Measurements from ENCODE around the gene SNX27.
"Not testable (repeated sequence)": the region's sequence is repeated elsewhere in the genome, so short reads cannot be mapped to it uniquely, and the experiment has no call there.

The SNX27 gene

GRCh38 chr1:151638074-151638775, 26.4 kb downstream of the SNX27 start:
- no peak for DNase-seq (ENCODE audit: low read depth in 2 of 3, low spot score in 2 of 3)

DNA sequence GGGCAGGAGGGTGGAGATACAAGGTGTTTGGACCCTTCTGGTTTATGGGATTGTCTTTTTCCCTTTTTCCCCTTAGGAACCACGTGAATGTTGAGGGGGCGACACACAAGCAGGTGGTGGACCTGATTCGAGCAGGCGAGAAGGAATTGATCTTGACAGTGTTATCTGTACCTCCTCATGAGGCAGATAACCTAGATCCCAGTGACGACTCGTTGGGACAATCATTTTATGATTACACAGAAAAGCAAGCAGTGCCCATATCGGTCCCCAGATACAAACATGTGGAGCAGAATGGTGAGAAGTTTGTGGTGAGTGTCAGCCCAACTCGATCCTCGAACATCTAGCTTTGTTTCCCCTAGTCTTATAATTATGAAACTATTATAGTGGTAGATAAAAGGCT, 27.0 kb downstream of the SNX27 start:
- DNase-seq (ENCODE audit: low read depth in 2 of 3, low spot score in 2 of 3), result no peak

DNA sequence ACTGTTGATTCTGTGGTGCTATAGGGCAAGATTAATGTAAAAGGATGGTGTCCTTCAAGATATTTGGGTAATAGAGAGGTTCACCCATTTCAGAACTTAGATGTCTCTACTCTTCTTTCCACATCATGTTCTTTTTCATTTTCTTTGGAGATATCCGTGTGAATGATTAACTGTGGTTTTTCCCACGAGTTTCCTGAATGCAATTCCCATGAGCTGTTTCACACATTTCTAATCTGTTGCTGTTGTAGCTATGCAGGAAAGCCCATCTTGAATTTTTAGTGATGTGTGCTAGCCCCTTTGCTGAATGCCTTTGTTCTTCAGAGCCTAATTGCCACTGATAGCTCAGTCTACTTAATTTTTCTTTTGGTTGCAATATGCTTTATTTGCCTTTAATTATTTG, 27.6 kb downstream of the SNX27 start:
- DNase-seq (ENCODE audit: low read depth in 2 of 3, low spot score in 2 of 3), result no peak

DNA sequence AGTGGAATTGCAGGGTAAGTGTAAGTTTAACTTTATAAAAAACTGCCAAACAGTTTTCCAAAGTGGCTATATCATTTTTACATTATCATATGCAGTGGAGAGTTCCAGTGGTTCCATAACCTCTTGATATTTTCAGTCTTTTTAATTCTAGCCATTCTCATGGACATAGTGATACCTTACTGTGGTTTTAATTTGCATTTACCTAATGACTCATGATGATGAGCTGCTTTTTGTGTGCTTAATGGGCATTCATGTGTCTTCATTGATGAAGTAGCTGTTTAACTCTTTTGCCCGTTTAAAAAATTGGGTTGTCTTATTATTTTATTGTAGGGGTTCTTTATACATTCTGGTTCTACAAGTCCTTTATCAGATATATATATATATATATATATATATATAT, 29.4 kb downstream of the SNX27 start:
- DNase-seq (ENCODE audit: low read depth in 2 of 3, low spot score in 2 of 3), result no peak

DNA sequence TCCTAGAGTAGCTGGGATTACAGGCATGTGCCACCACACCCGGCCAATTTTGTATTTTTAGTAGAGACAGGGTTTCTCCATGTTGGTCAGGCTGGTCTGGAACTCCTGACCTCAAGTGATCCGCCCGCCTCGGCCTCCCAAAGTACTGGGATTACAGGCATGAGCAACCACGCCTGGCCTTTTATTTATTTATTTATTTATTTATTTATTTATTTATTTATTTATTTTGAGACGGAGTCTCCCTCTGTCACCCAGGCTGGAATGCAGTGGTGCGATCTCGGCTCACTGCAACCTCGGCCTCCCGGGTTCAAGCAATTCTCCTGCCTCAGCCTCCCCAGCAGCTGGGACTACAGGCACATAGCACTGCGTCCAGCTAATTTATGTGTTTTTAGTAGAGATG, 31.2 kb downstream of the SNX27 start:
- not testable (repeated sequence) for DNase-seq (ENCODE audit: low read depth in 2 of 3, low spot score in 2 of 3)

DNA sequence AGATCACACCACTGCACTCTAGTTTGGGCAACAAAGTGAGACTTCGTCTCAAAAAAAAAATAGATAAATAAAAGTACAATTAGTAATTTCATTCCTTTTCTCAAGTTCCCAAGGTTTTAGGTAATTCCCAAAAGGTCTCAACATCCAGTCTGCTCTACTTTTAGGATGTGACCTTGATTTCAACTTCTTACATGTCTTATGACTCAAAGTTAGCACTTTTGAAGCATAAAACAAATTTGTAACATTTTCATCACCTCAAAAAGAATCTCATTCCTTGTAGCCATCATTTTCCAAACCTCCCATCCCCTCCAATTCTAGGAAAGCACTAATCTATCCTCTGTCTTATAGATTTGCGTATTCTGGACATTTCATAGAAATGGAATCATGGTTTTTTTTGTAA, 32.2 kb downstream of the SNX27 start:
- DNase-seq (ENCODE audit: low read depth in 2 of 3, low spot score in 2 of 3), result no peak

- DNase-seq (ENCODE audit: low read depth in 2 of 3, low spot score in 2 of 3), result no peak
Observed at GRCh38 chr1:151653397-151653796, 41.5 kb downstream of the SNX27 start.

GRCh38 chr1:151655371-151655770, 43.5 kb downstream of the SNX27 start:
- DNase-seq (ENCODE audit: low read depth in 2 of 3, low spot score in 2 of 3), result no peak

GRCh38 chr1:151661751-151662150, 49.9 kb downstream of the SNX27 start:
- no peak for DNase-seq (ENCODE audit: low read depth in 2 of 3, low spot score in 2 of 3)

GRCh38 chr1:151668090-151668489, 56.2 kb downstream of the SNX27 start:
- no peak for DNase-seq (ENCODE audit: low read depth in 2 of 3, low spot score in 2 of 3)

DNA sequence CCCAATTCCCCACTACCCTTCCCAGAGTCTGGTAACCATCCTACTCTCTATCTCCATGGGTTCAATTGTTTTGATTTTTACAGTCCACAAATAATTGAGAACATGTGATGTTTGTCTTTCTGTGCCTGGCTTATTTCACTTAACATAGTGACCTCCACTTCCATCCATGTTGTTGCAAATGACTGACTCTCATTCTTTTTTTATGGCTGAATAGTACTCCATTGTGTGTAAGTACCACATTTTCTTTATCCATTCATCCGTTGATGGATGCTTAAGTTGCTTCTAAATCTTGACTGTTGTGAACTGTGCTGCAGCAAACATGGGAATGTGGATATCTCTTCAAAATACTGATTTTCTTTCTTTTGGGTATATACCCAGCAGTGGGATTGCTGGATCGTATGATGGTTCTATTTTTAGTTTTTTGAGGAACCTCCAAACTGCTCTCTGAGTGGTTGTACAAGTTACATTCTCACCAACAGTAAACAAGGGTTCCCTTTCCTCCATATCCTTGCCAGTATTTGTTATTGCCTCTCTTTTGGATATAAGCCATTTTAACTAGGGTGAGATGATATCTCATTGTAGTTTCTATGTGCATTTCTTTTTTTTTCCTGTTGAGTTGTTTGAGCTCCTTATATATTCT, 58.3 kb downstream of the SNX27 start:
- DNase-seq (ENCODE audit: low read depth in 2 of 3, low spot score in 2 of 3), result not testable (repeated sequence)

GRCh38 chr1:151673407-151673806, 61.6 kb downstream of the SNX27 start:
- DNase-seq (ENCODE audit: low read depth in 2 of 3, low spot score in 2 of 3), result no peak

DNA sequence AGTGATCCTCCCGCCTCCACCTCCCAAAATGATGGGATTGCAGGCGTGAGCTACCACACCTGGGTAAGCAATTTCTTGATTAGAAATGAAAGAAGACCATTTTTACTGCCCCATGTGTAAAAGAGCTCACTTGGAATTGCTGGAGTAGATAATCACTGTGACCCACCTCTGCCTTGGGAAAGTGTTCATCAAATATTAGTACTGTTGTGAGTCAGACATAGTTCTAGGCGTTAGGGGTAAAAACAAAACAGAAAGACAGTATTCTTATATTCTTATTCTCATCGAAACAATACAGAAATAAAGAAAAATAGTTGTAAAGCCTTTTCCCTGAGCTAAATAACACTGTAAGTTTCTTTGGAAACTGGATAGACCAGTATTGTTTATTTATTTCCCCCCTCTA, 68.5 kb downstream of the SNX27 start:
- DNase-seq (ENCODE audit: low read depth in 2 of 3, low spot score in 2 of 3), result no peak

- no peak for DNase-seq (ENCODE audit: low read depth in 2 of 3, low spot score in 2 of 3)
Observed at GRCh38 chr1:151680826-151681225, 69.0 kb downstream of the SNX27 start.

DNA sequence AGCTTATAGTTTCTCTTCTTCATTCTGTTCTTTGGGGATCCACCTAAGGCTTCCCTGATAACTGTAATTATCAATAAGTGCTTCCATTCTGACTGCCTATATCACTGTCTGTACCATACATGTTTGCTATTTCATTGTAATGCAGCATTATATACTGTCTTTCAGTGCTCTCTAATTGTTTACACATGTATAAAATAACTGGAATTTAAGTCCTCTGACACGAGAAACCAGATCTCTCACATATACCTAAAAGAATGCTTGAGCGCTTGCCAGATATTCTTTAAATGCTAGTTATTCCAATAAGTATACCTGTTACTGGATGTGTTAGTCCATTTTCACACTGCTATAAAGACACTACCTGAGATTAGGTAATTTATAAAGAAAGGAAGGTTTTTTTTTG, 70.1 kb downstream of the SNX27 start:
- no peak for DNase-seq (ENCODE audit: low read depth in 2 of 3, low spot score in 2 of 3)

GRCh38 chr1:151682901-151683300, 71.1 kb downstream of the SNX27 start:
- DNase-seq (ENCODE audit: low read depth in 2 of 3, low spot score in 2 of 3), result not testable (repeated sequence)

- DNase-seq (ENCODE audit: low read depth in 2 of 3, low spot score in 2 of 3), result no peak
Observed at GRCh38 chr1:151684128-151684527, 72.3 kb downstream of the SNX27 start.

DNA sequence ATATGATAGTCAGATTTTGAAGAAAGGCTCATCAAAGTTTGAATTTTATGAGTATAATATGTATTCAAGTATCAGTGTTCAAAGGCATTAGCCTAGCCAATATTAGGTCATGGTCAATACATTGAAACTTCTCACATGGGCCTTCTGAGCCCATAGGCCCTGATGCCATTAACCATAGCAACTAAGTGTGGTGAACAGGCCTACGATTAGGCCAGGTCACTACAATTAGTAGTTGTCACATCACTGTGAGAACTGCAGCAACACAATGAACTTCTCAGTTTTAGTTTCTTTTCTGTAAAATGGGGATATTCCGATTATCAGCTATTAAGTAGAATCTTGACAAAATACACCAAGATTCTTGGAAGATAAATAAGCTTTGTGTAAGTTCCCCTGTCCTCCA, 74.7 kb downstream of the SNX27 start:
- DNase-seq (ENCODE audit: low read depth in 2 of 3, low spot score in 2 of 3), result no peak

GRCh38 chr1:151689494-151689893, 77.6 kb downstream of the SNX27 start:
- DNase-seq (ENCODE audit: low read depth in 2 of 3, low spot score in 2 of 3), result no peak

- DNase-seq (ENCODE audit: low read depth in 2 of 3, low spot score in 2 of 3), result no peak
Observed at GRCh38 chr1:151692226-151692625, 80.4 kb downstream of the SNX27 start.

GRCh38 chr1:151693057-151693651, 81.3 kb downstream of the SNX27 start:
- DNase-seq (ENCODE audit: low read depth in 2 of 3, low spot score in 2 of 3), result no peak

DNA sequence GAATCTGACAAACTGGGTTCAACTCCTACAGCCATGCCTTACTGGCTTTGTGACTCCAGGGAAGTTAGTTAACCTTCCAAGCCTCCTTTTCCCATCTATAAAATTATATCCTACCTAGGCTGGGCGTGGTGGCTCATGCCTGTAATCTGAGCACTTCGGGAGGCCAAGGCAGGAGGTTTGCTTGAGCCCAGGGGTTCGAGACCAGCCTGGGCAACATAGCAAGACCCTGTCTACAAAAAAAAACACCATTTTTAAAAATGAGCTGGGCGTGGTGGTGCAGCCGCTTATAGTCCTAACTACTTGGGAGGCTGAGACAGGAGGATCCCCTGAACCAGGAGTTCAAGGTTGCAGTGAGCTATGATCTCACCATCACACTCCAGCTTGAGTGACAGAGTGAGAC, 89.7 kb downstream of the SNX27 start:
- no peak for DNase-seq (ENCODE audit: low read depth in 2 of 3, low spot score in 2 of 3)

GRCh38 chr1:151702936-151703335, 91.1 kb downstream of the SNX27 start:
- no peak for DNase-seq (ENCODE audit: low read depth in 2 of 3, low spot score in 2 of 3)

All from activated CD8-positive, alpha-beta memory T cell treated with anti-CD3 and anti-CD28 coated beads for 48 hours (primary cell).